Immature natural killer cell (primary cell): ENCODE results near the gene METTL25B. TPM values are rescaled to one million over a fixed set of nuclear protein-coding genes. Genes with fewer than 3 reads are reported as not detected.

Source experiments
- DNase-seq, 3 donors: peaks; one replicate each; pipeline ENCODE4 v3.0.0; 2022; ENCODE audit warnings: mixed read lengths in 1 of 3
- H3K27ac Mint-ChIP-seq, 6 donors: one replicate each; pipeline ENCODE4 v1.8.0; 2020; ENCODE audit warnings: mixed read lengths in 6 of 6, mild to moderate bottlenecking in 5 of 6, inconsistent platforms in 4 of 6, moderate library complexity in 3 of 6
- H3K27me3 Mint-ChIP-seq, 3 donors: one replicate each; pipeline ENCODE4 v1.8.0; 2020 to 2021; ENCODE audit warnings: low read depth in 3 of 3, mild to moderate bottlenecking in 3 of 3, mixed read lengths in 3 of 3, moderate library complexity in 3 of 3, inconsistent platforms in 1 of 3
- H3K36me3 Mint-ChIP-seq, 3 donors: one replicate each; pipeline ENCODE4 v1.8.0; 2020; ENCODE audit warnings: mixed read lengths in 3 of 3, inconsistent platforms in 2 of 3, mild to moderate bottlenecking in 2 of 3
- H3K4me1 Mint-ChIP-seq, 2 donors: one replicate each; pipeline ENCODE4 v1.8.0; 2020; ENCODE audit warnings: inconsistent platforms in 2 of 2, mild to moderate bottlenecking in 2 of 2, mixed read lengths in 2 of 2, moderate library complexity in 1 of 2
- H3K4me3 Mint-ChIP-seq, 5 donors: one replicate each; pipeline ENCODE4 v1.8.0; 2020; ENCODE audit warnings: mild to moderate bottlenecking in 5 of 5, mixed read lengths in 5 of 5, inconsistent platforms in 3 of 5, moderate library complexity in 3 of 5
- H3K9me3 Mint-ChIP-seq, 6 donors: one replicate each; pipeline ENCODE4 v1.8.0; 2020; ENCODE audit warnings: mild to moderate bottlenecking in 6 of 6, mixed read lengths in 6 of 6, inconsistent platforms in 4 of 6, moderate library complexity in 3 of 6
- polyA plus RNA-seq, 3 donors: library from polyadenylated mRNA; unstranded; fragments of 300-500 nt; fragmentation: Illumina TruSeq; gene quantifications; one replicate each; pipeline ENCODE4 v1.2.3, GENCODE V29; 2021

METTL25B gene
- 1 to 10 TPM; 4.1 to 6.3 (median 4.4) TPM for polyA plus RNA-seq

DNA sequence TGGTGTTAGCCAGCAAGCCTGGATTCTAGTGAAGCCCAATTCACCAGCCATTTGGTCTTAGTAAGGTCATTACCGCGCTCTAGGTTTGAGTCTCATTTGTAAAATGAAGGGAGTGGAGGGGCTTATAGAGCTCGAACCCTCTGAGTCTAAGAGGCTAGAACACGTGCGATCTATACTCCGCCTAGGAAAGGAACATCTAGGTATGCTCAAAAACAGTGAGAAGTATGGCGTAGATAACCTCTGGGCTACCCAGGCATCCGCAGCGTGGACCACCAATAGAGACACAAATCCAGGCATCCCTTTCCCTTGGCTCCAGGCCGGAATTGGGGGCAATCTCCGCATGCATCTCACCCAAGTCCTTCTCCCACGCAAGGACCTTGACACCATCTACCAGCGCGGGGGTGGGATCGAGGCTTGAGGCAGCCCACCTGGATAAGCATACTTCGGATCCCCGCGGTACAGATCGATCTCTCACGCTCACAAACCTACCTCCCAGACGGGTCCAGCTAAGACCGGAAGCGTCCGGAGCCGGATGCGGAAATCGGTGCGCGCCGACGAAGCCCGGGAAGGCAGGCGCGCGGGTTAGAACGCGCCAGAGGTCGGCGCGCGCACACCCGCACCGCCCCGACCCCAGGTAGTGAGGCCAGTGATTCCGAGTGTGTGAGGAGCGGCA lies at the start of gene METTL25B:
METTL25B (plus strand) TSS at position 544 of the 673 bp plus-strand sequence. CDS start 636 bp downstream, outside the sequence.
- Mint-ChIP-seq H3K27ac (peak within 1 kb of the TSS in 2 of 6 donors; percentile 96 to 100), H3K9me3 (no peaks in the 10 kb centered on the region), H3K4me1 (peaks cover 12 to 35% of the 10 kb centered on the region in 2 donors), H3K27me3 (peaks cover 10 to 27% (median 16%) of the 10 kb centered on the region in 3 donors), H3K36me3 (peaks cover 4 to 17% (median 14%) of the 10 kb centered on the region in 3 donors), H3K4me3 (no peak within 1 kb of the TSS)
- no peak for DNase-seq

DNA sequence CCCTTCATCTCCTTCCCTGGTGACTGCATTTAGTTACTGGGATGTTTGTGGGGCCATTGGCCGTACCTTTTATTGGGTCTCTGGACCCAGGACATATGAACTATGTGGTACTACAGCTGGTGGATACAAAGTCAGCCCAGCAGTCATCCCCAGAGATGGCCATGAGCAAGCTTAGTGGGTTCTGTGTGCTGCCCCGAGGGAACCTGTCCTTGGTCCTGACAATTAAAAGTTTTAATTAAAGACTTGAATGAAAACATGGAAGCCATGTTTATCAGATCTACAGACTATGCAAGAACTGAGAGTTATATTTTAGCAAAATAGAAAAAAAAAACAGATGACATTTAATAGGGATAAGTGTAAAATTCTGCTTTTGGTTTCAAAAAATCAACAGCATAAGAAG lies 48.2 kb upstream of the METTL25B start:
- Mint-ChIP-seq H3K4me3 (no peak overlapping the region), H3K4me1 (peaks cover 5 to 8% of the 10 kb centered on the region in 2 donors), H3K27me3 (peaks cover 18 to 28% (median 18%) of the 10 kb centered on the region in 3 donors), H3K9me3 (peaks cover 0 to 2% (median 0%) of the 10 kb centered on the region in 6 donors), H3K27ac (no peak overlapping the region), H3K36me3 (no peaks in the 10 kb centered on the region)
- DNase-seq, result no peak

DNA sequence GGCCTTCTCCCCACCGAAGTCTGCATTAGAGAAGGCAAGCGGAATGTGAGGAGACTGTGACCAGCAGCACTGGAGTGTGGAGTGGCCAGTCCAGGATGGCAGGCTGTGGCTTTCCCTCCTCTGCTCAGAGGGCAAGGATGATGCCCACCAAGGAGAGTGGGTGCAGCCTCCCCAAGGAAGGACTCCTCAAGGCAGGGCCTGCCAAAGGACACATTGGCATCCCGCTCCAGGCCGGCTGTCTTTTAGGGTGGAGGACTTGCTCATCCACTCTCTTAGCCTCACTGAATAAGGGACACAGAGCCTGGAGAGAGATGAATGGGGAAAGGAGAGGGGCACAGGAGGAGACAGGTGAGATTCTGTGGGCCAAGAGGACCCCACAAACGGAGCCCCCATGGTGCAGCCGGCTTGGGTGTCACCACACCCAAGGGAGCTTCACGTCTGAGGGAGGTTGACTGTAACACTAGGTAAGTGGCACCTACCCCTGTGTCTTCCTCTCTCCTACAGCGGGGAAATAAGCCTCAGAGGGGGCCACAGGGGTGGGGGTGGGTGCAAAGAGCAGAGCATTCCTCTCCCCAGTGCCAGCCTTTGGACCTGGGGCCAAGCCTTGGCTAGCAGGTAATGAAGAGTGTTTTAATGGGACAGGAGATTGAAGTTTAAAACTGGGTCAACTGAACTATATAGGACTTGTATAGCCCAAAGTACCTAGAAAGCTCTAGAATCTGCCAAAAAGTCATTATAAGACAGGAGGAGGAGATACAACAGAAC lies 46.9 kb upstream of the METTL25B start:
- Mint-ChIP-seq H3K27ac (no peak overlapping the region), H3K4me1 (peaks cover 5 to 8% of the 10 kb centered on the region in 2 donors), H3K27me3 (peaks cover 14 to 32% (median 15%) of the 10 kb centered on the region in 3 donors), H3K36me3 (no peaks in the 10 kb centered on the region), H3K9me3 (peaks cover 0 to 2% (median 0%) of the 10 kb centered on the region in 6 donors), H3K4me3 (no peak overlapping the region)
- no peak for DNase-seq

DNA sequence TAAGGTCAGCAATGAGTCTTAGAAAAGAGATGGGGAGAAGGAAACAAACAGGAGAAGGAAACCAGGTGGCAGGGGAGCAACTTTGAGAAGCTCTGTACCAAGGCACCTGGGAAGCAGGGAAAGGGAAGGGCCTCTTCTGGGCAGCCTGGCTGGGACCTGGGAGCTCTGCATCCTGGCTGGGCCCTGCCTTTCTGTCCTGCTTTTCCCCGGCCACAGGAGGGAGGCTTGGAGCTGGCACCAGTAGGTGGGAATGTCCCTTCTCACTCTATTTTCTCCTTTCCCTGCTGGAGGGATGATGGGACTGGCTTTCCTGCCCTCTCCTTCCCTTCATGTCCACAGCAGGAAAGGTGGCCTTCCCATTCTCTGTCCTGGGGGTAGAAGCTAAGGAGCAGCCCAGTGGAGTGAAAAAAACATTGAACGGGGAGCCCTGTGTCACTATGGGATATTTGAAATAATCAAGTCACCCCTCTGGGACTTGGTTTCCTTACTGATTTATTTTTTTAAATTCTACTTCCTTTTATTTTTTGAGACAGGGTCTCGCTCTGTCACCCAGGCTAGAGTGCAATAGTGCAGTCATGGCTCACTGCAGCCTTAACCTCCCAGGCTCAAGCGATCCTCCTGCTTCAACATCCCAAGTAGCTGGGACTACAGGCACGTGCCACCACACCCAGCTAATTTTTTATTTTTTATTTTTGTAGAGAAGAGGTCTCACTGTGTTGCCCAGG lies 45.9 kb upstream of the METTL25B start:
- no peaks in the 10 kb centered on the region for H3K36me3 Mint-ChIP-seq
- H3K4me1 Mint-ChIP-seq, result peaks cover 5 to 8% of the 10 kb centered on the region in 2 donors
- H3K9me3 Mint-ChIP-seq, result peaks cover 0 to 2% (median 0%) of the 10 kb centered on the region in 6 donors
- DNase-seq, result no peak
- H3K4me3 Mint-ChIP-seq, result no peak overlapping the region
- peaks cover 14 to 32% (median 15%) of the 10 kb centered on the region in 3 donors for H3K27me3 Mint-ChIP-seq
- no peak overlapping the region for H3K27ac Mint-ChIP-seq

DNA sequence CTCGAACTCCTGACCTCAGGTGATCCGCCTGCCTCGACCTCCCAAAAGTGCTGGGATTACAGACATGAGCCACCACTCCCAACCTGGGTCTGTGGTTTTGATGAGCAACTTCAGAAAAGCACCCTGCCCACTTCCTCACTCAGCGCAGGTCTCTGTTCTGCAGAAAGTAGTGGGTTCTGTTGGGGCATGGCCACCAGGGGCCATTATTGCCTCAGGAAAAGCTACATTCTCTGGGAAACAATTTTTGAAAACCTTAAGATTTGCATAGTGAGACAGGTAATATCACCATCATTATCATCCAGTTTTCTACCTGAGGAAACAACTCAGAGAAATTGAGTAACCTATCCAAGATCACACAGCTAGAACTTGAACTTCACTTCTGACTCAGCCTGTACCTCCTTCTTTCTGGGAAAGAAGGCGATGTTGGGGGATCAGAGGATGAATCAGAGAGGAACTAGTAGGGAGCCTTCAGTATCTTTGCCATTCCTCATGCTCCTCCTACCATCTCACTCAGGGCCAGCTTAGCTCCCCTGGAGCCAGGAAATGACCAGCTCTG lies 44.0 kb upstream of the METTL25B start:
- Mint-ChIP-seq H3K27me3 (peaks cover 7 to 18% (median 11%) of the 10 kb centered on the region in 3 donors), H3K27ac (no peak overlapping the region), H3K4me3 (no peak overlapping the region), H3K9me3 (no peaks in the 10 kb centered on the region), H3K36me3 (no peaks in the 10 kb centered on the region), H3K4me1 (no peaks in the 10 kb centered on the region)
- DNase-seq, result no peak

DNA sequence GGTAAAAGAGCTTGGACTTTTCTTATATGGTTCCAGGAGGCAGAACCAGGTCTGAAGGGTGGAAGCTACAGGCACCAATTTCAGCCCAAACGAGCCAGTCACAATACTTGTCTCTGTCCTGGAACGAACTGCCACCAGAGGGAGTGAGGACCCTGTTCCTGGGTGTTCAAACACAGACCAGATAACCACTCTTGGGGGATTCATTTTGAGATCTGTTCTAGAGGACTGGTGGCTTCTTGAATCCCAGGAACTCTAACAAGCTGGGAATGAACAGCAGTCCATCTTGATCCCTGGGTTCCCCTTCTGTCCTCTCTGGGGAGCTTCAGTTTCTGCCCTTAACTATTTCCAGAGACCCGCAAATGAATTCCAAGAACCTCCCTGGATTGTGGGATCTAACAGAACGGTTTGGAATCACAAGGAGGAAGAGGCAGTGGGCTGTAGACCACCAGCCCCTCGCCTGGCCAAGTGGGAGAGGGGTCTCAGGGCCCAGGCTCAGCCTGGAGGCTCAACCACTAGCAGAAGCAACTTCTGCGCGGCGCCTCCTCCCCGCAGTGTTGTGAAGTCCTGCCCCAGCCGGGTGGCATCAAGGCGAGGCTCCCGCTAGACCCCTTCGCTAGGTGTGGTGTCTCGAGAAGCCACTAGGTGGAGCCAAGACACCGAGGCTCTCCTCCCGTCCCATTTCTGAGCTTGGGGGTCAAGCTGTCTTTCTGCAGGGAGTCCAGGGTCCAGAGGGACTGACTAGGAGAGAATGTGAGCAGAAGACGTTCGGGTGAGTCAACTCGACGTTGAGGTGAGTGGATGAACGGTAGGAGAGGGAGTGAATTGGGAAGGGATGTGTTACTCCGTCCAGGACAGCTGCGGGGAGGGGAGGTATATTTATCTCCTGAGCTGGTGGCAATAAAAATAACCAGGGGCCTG lies 39.0 kb upstream of the METTL25B start:
- H3K27me3 Mint-ChIP-seq, result peaks cover 19 to 31% (median 21%) of the 10 kb centered on the region in 3 donors
- H3K36me3 Mint-ChIP-seq, result no peaks in the 10 kb centered on the region
- no peaks in the 10 kb centered on the region for H3K9me3 Mint-ChIP-seq
- peak overlapping the region in 2 of 5 donors; percentile 33 to 45 for H3K4me3 Mint-ChIP-seq
- DNase-seq, result peak; percentile 61 to 71 (median 66)
- peaks cover 0 to 3% of the 10 kb centered on the region in 2 donors for H3K4me1 Mint-ChIP-seq
- H3K27ac Mint-ChIP-seq, result peak overlapping the region in 1 of 6 donors; percentile 74

DNA sequence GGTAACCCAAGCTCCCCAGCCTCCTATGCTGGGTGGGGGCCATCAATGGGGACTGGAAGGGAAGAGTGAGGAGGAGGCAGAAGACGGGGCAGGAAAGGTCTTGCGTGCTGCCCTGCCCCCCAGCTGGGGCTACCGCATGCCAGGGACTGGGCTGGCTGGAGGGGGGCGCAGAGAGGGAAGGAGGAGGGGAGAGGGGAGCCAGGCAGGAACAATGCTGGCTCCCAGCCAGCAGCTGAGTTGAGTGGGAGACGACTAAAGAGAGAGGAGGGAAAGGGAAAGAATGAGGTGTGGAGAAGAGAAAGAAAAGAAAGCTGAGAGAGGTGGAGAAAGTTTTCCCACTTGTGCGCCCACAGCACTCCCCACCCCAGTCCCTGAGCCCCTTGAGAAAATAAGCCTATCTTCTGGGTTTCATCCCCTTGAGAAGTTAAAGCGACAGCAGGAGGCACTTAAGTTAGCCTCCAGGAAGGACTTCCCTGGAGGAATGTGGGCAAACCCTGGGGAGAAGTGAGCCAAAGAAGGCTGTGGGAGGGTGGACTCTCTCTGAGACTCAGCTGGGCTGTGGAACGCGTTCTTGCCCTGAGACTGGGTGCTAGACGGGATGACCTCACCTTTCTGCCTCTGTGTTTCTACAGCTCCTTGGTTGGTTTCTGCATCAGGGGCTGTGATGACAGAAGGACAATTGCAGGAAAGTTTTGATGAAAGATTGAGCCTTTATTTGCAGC lies 38.2 kb upstream of the METTL25B start:
- H3K27me3 Mint-ChIP-seq, result peaks cover 17 to 26% (median 19%) of the 10 kb centered on the region in 3 donors
- H3K4me3 Mint-ChIP-seq, result no peak overlapping the region
- H3K9me3 Mint-ChIP-seq, result no peaks in the 10 kb centered on the region
- no peak for DNase-seq
- no peak overlapping the region for H3K27ac Mint-ChIP-seq
- H3K4me1 Mint-ChIP-seq, result peaks cover 0 to 3% of the 10 kb centered on the region in 2 donors
- H3K36me3 Mint-ChIP-seq, result no peaks in the 10 kb centered on the region

DNA sequence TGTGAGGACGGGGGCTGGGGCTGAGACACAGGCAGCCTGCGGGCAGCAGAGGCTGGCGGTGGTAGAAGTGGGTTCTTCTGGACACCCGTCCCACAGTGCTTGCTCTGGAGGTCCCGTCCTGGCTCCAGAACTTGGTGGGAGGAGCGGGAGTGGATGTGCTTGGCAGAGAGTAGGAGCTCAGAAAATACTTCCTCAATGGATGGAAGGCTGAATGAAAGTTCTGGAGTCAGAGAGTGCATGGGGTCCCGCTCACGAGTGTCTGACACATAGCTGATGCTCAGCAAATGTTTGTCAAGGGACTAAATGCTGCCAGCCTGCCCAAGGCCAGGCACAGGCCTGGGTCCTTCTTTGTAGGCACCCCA lies 37.6 kb upstream of the METTL25B start:
- Mint-ChIP-seq H3K4me3 (no peak overlapping the region), H3K4me1 (peaks cover 0 to 3% of the 10 kb centered on the region in 2 donors), H3K27ac (no peak overlapping the region), H3K27me3 (peaks cover 16 to 23% (median 17%) of the 10 kb centered on the region in 3 donors), H3K36me3 (no peaks in the 10 kb centered on the region), H3K9me3 (no peaks in the 10 kb centered on the region)
- DNase-seq, result no peak

DNA sequence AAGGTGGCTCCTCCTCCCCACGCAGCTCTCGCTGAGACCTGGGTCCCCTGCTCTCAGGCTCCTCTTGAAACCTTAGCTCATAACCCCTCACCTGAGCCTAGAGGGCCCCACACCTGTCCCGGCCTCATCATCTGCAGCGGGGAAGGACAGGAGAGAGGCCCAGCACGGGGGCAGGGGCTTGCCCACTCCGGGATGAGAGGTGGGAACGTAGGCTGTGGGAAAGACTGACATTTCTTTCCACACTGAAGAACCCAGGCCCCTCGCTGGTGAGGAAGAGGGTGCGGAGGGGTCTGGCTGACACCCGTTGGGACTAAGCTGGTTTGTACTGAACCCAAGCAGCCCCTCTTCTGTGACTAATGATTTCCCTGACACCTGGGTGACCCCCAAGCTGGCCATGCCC lies 37.1 kb upstream of the METTL25B start:
- Mint-ChIP-seq H3K36me3 (no peaks in the 10 kb centered on the region), H3K9me3 (no peaks in the 10 kb centered on the region), H3K27ac (no peak overlapping the region), H3K4me1 (peaks cover 0 to 3% of the 10 kb centered on the region in 2 donors), H3K4me3 (no peak overlapping the region), H3K27me3 (peaks cover 16 to 21% (median 17%) of the 10 kb centered on the region in 3 donors)
- DNase-seq, result no peak

DNA sequence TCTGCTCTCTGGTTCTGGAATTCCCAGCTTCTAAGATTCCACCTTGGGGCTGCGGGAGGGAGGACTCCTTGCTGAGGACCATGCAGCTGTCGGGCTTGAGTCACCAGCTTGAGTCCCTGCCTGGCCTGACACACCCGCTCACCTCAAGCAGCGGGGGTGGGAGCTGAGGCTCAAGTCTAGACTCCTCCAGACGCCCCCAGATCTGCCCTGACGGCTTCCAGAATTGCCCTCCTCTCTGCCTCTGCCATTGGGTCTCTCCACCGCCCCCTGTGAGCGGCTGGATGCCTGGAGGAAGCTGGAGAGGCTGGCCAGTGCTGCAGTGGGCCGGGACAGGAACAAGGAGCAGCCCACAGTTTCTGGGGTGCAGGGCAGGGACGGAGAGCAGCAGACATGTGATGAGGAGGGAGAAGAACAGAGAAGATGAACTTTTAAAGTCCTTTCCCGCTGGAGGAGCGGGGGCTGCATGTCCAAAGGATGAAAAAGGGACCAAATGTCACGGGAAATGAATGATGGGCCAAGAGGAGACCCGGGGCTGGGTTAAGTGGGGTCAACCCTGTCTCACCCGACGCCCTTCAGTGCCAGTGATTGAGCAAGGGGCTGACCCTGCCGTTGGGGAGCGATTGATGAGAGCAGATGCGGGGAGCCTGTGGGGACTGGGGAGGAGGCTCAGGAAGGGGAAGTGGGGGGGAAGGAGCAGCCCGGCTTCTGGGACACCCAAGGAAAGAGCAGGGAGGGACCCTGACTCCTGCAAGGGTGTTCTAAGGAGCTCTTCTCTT lies 36.4 kb upstream of the METTL25B start:
- peaks cover 0 to 3% of the 10 kb centered on the region in 2 donors for H3K4me1 Mint-ChIP-seq
- DNase-seq, result no peak
- no peak overlapping the region for H3K27ac Mint-ChIP-seq
- no peaks in the 10 kb centered on the region for H3K9me3 Mint-ChIP-seq
- H3K4me3 Mint-ChIP-seq, result no peak overlapping the region
- H3K36me3 Mint-ChIP-seq, result peaks cover 0 to 3% (median 3%) of the 10 kb centered on the region in 3 donors
- H3K27me3 Mint-ChIP-seq, result peaks cover 16 to 24% (median 22%) of the 10 kb centered on the region in 3 donors

DNA sequence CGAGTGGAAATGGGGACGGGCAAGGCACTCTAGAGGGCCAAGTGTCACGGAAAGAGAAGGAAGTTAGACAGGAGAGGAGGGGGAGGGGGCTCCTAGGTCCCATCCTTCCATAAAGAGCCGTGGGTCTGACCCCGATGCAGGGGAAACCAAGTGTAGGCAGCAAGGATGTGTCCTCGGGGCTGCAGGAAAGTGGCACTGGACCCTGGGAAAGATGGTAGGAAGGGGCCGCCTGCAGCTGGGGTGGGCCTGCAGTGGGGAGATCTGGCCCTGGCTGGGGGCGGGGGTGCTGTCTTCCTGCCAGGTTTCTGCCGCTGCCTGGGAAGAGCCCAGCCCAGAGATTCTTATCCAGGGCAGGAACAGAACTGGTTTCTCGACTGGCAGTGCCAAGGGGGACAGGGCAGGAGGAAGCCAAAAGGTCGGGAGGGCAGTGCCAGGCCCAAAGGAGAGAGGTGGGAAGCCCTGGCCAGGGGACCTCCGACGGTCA lies 35.8 kb upstream of the METTL25B start:
- DNase-seq, result no peak
- H3K4me3 Mint-ChIP-seq, result no peak overlapping the region
- peaks cover 0 to 3% of the 10 kb centered on the region in 2 donors for H3K4me1 Mint-ChIP-seq
- no peaks in the 10 kb centered on the region for H3K9me3 Mint-ChIP-seq
- H3K27me3 Mint-ChIP-seq, result peaks cover 16 to 28% (median 22%) of the 10 kb centered on the region in 3 donors
- H3K36me3 Mint-ChIP-seq, result peaks cover 0 to 5% (median 3%) of the 10 kb centered on the region in 3 donors
- no peak overlapping the region for H3K27ac Mint-ChIP-seq
